Stimulated activated CD8-positive, alpha-beta memory T cell treated with anti-CD3 and anti-CD28 coated beads, Interleukin-4, amount 100 ng/mL, for 4 hours (primary cell): ENCODE measurements around the gene CENPP.
"Not testable (repeated sequence)": the region's sequence is repeated elsewhere in the genome, so short reads cannot be mapped to it uniquely, and the experiment has no call there.

ENCODE experiments used
- DNase-seq, 2 donors: peaks; one replicate each; pipeline ENCODE4 v3.0.0-alpha.2; 2020; ENCODE audit warnings: low read depth in 2 of 2, low spot score in 1 of 2

The CENPP gene

GRCh38 chr9:92377876-92378275 lies 52.1 kb downstream of the CENPP start:
- DNase-seq = no peak

DNA sequence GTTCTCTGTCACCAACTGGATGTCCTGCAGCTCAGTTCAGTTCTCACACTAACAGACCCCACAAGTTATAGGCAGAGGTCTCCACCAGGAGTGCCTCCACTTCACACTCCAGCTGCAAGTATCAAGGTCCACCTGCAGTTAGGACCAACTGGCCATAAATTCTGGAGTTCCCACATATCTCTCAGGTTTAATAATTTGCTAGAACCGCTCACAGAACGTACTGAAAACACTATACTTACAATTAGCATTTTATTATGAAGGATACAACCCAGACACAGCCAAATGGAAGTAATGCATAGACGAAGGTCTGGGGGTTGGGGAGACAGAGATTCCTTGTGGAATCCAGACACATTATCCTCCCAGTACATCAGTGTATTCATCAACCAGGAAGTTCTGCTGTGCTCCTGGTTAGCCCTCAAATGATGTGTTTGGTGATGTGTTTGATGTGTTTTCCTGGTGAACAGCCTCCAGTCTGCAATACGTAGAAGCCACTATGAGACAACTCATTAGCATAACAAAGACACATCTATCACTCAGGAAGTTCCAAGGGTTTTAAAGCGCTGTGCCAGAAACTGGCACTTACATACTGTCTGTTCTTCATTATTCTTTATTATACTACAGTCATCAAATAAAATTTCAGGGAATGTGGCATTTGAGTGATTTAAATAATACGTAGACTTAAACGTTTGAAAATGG lies 53.3 kb downstream of the CENPP start:
- DNase-seq = no peak

GRCh38 chr9:92380603-92381002 lies 54.9 kb downstream of the CENPP start:
- DNase-seq = no peak

- no peak for DNase-seq
Measured at GRCh38 chr9:92381775-92382174, 56.0 kb downstream of the CENPP start.

- no peak for DNase-seq
Measured at GRCh38 chr9:92384375-92384774, 58.6 kb downstream of the CENPP start.

GRCh38 chr9:92385001-92385400 lies 59.2 kb downstream of the CENPP start:
- no peak for DNase-seq

GRCh38 chr9:92385477-92385876 lies 59.7 kb downstream of the CENPP start:
- no peak for DNase-seq

DNA sequence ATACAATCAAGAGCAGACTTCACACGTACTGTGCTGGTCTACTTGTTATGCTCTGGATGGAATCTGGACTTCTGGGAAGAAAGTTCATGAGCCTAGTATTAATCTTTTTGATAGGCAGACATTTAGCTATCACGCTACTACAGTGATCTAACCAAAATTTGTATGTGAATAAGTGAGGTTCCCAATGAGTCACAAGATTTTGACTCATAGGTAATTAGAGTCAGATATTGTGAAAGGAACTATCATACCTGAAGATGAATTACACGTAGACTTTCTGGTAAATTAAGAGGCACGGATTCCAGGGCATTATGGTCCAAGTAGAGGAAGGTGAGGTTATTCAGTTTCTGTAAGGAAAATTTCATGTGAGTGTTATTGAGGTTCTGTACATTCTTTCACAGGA lies 60.2 kb downstream of the CENPP start:
- DNase-seq = no peak

- no peak for DNase-seq
Measured at GRCh38 chr9:92392690-92393089, 66.9 kb downstream of the CENPP start.

DNA sequence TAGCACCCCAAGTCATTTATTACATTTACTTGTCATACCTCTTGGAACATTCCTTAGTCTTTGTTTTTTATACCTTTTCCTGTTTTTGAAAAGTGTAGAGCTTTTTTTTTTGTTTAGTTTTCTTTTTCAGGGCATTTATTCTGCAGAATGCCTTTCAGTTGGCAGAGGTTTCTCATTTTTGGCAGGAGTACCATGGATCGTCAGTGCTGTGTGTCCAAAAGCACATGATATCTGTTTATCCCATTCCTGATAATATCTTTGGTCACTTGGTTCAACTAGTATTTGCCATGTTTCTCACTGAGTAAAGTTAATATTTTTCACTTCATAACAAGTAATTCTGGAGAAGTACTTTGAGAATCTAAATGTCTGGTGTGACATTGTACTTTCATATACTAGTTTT lies 67.9 kb downstream of the CENPP start:
- no peak for DNase-seq

GRCh38 chr9:92395617-92396016 lies 69.9 kb downstream of the CENPP start:
- no peak for DNase-seq

- DNase-seq = no peak
Measured at GRCh38 chr9:92397853-92398252, 72.1 kb downstream of the CENPP start.

GRCh38 chr9:92402360-92402759 lies 76.6 kb downstream of the CENPP start:
- no peak for DNase-seq

DNA sequence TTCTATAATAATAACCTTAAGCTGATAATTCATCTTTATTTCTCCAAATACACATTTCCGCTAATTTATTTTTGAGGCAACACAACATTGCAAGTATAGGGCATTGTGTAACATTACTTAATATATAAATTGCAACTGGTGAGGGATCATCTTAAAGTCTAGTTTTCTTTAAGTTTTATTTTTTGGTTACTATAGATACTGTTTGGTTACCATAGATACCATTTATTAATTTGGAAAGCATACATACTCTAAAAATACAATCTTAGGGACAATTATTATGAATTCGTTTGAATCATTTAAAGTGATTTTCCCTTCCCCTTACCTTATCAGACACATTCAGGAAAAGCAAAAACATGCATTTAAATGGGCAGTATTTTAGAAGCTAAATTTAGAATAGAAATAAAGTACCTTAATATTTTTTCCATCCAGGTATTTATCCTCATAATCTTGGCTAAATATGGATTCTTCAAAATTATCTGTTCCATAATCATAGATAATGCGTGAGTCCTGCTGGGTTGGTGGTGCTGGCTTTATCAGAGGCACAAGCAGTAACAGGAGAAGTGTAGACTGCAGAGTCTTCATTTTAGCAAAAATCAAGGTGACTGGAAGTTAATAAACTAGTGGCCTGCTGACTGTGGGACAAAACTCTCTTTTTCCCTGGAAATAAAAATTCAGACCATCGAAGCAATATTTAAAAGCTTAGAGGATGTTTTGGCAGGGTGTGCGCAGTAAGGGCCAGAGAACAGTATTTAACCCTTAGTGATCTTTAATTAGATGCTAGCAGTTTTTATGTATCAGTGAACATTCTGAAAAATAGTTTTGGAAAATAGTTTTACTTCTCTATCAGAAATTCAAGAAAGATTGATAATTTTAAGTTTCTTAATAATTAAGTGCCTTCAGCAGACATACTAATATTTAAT lies 77.3 kb downstream of the CENPP start:
- no peak for DNase-seq

DNA sequence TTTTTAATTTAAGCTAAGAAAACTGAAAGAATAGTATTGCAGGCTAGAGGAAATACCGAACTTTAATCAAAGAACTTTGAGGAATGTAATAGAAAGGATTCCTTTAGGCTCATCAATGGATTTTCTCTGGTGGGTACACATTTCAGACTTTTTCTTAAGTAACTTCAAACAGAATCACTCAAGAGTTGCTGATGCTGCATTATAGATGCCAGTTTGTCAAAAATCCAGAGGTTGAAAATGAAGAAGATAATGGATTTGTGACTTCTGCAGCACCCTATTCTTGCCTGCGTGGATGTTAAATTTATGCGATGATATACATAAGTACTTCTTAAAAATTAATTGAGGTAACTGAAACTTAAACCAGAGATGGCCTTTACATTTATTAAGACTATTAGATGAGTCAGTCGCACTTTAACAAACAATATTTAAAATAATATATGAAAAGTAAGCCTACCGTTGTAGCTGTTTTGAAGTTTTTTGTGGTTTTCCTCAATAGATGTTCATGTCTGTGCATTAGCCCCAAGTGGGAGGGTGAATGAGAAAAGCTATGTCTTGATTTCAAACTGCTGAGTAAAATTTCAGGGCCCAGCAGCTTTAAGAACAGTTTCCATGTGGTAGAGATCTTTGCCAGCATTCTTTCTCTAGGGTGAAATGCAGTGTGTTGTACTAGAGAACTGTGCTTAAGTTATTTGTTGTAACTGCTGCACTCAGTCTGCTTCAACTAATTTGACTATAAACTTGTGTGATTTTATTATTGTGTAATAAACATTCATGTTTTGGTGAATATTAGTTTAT lies 78.5 kb downstream of the CENPP start, which contains the start of gene OGN:
Gene OGN (minus strand): TSS at position 537 of the 795 bp plus-strand sequence. CDS start 1,171 bp downstream, outside the sequence.
- no peak for DNase-seq

GRCh38 chr9:92405818-92406217 lies 80.1 kb downstream of the CENPP start:
- no peak for DNase-seq

DNA sequence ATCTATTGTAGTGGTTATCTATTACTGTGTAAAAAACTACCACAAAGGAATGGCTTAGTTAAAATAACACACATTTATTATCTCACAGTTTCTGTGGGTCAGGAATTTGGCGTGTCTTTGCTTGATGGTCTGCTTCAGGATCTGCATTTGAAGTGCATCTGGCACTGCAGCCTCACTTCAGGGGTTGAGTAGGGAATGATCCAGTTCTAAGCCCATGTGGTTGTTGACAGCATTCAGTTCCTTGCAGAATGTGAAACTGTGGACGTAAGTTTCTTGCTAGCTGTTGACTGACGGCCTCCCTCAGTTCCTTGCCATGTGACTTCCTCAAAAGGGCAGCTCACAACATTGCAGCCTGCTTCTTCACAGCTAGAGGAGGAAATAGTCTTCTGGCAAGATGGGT lies 80.7 kb downstream of the CENPP start:
- peak in 1 of 2 donors; percentile 4 for DNase-seq

DNA sequence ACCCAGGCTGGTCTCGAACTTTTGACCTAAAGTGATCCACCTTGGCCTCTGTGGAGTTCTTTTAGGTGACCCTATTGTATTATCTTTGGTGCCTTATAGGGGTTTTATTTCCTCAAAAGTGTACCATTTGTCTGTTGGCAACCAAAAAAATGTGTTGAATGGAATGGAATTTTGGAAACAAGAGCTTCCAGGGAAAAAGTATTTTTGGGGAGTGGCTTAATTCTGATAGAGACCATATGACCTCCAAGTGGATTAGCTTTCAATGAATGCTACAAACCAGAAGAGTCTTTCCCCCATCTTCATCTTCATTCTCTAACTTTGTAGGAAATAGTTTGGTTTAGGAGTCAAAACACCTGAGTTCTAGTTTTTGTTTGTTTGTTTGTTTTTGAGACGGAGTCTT lies 82.1 kb downstream of the CENPP start:
- DNase-seq = no peak

DNA sequence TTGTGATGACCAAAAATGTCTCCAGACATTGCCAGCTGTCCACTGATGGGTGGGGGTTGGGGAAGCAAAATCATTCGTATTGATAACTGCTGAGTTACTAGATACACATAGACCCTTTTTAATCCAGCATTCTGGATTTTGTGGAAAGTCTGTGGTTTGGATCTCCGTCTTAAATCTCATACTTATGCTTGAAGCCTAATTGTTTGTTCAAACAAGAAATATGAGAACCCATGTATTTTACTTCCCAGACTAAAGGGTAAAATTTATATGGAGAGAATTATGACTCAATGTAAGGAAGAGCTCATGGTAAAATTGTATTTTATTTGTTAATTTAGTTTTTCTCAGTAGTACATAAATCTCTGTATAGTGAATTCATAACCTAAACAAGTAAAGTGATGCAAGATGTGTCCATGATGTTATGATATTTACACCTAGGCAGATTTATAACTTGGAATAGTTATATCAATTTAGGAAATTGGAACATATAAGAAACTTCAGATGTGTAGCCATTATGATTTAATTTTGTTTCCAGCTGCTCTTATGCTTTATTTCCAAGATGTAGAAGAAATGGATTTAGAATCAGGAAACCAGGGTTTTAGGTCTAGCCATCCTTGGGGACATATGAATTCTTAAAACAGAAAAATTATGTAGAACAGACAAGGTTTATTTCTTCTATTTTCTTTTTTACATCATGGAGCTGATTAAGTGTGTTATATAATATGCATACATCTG lies 83.2 kb downstream of the CENPP start:
- DNase-seq = no peak

DNA sequence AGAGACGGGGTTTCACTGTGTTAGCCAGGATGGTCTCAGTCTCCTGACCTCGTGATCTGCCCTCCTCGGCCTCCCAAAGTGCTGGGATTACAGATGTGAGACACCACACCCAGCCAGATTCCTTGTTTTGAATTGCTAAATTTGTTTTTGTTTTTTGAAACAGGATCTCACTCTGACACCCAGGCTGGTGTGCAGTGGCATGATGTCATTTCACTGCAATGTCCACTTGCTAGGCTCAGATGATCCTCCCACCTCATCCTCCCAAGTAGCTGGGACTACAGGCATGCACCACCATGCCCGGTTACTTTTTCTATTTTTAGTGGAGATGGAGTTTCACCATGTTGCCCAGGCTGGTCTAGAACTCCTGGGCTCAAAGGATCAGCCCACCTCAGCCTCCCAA lies 85.4 kb downstream of the CENPP start:
- not testable (repeated sequence) for DNase-seq

GRCh38 chr9:92414566-92414965 lies 88.8 kb downstream of the CENPP start:
- no peak for DNase-seq
